Memory B cell (primary cell): ENCODE results near the gene POPDC3.
"Not testable (repeated sequence)": the region's sequence is repeated elsewhere in the genome, so short reads cannot be mapped to it uniquely, and the experiment has no call there.

ENCODE experiments used
- ATAC-seq: fragments of 150-1000 bp; cut with Tn5 transposase; 2 replicates; pipeline ENCODE4 v1.10.0; 2021; ENCODE audit warnings: low read depth, mild to moderate bottlenecking, moderate library complexity
- DNase-seq, 2 donors: peaks; one replicate each; pipeline ENCODE4 v3.0.0; 2022; ENCODE audit warnings: low spot score in 2 of 2
- H3K27ac Mint-ChIP-seq: one replicate; pipeline ENCODE4 v1.8.0; 2022; ENCODE audit warnings: mild to moderate bottlenecking, moderate library complexity, mixed read lengths
- H3K27me3 Mint-ChIP-seq: one replicate; pipeline ENCODE4 v1.8.0; 2022; ENCODE audit warnings: mixed read lengths
- H3K36me3 Mint-ChIP-seq: one replicate; pipeline ENCODE4 v1.8.0; 2022; ENCODE audit warnings: mild to moderate bottlenecking, mixed read lengths
- H3K4me1 Mint-ChIP-seq: one replicate; pipeline ENCODE4 v1.8.0; 2022; ENCODE audit warnings: mixed read lengths
- H3K4me3 Mint-ChIP-seq: one replicate; pipeline ENCODE4 v1.8.0; 2022; ENCODE audit warnings: mild to moderate bottlenecking, moderate library complexity, mixed read lengths
- H3K9me3 Mint-ChIP-seq: one replicate; pipeline ENCODE4 v1.8.0; 2022; ENCODE audit warnings: mixed read lengths

POPDC3 gene

DNA sequence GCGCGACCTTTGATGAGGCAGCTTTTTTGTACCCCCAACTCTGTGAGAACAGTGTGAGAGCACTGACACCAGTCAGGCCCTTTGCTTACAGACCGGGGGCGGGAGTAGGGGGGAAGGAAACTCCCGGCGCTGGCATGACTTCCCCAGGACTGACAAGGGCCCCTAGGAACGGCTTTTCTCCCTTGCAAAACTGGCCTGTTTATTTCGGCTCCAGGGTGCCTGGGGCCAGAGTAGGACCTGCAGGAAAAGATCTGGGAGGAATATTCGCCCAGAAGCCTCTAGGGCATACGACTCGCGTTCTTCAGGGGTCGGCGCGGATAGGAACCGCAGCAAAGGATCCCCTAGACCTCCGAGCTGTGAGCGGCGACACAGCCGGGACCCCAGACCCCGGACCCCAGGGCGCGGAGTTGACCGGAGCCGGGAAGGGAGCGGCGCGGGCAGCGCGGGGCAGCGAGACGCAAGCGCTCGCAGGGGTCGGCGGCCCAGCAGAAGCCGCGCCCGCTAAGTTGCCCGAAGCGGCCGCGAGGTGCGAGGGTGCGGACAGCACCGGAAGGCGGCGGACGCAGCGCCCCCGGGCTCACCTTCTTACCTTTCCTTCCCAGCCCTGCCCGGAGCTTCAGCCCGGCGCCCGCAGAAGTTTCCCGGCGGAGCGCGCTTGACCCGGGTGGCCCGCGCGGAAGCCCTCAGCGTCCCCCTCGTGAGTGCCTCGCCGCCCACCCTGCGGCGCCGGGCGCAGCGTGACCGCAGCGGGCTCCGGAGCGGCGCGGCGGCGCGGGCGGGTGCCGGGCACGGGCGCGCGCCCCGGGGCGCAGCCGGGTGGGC is at the start of gene POPDC3:
POPDC3 (minus strand) TSS at position 771 of the 822 bp plus-strand sequence. CDS start 18,105 bp downstream, outside the sequence.
- H3K27ac Mint-ChIP-seq, result no peak within 1 kb of the TSS
- no peaks in the 10 kb centered on the region for H3K9me3 Mint-ChIP-seq
- peak within 1 kb of the TSS; percentile 5 for H3K4me3 Mint-ChIP-seq
- DNase-seq, result peak in 1 of 2 donors; percentile 9
- peaks cover 14% of the 10 kb centered on the region for H3K27me3 Mint-ChIP-seq
- no peak for ATAC-seq
- peaks cover 2% of the 10 kb centered on the region for H3K4me1 Mint-ChIP-seq
- no peaks in the 10 kb centered on the region for H3K36me3 Mint-ChIP-seq

DNA sequence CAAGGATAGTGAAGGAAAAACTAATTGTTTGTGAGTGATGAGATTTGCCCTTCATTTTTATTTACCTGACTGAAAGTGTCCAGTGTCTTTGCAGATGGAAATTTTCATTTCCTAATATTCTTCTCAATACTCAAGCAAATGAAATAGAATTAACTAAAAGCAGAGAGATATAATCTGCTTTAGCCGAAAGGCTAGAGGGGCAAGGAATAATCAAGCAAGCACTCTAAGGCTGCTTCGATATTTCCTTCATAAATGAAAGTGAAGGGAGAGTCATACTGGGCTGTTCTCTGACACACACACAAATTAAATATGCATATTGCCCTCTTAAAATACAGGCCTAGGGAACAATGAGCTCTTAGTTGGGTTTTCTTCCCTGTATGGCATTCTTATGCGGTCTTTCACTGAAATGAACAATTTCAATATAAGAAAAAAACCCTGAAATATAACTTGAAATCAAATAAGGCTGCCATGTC is 47.5 kb upstream of the POPDC3 start:
- DNase-seq, result no peak
- H3K36me3 Mint-ChIP-seq, result no peaks in the 10 kb centered on the region
- H3K4me3 Mint-ChIP-seq, result no peak overlapping the region
- H3K27me3 Mint-ChIP-seq, result peaks cover 12% of the 10 kb centered on the region
- no peaks in the 10 kb centered on the region for H3K4me1 Mint-ChIP-seq
- H3K27ac Mint-ChIP-seq, result no peak overlapping the region
- peaks cover 6% of the 10 kb centered on the region for H3K9me3 Mint-ChIP-seq
- ATAC-seq, result no peak

- peaks cover 6% of the 10 kb centered on the region for H3K9me3 Mint-ChIP-seq
- no peak overlapping the region for H3K27ac Mint-ChIP-seq
Measured at GRCh38 chr6:105226598-105227294, 46.9 kb upstream of the POPDC3 start.

GRCh38 chr6:105223242-105223641 is 43.4 kb upstream of the POPDC3 start:
- Mint-ChIP-seq H3K4me1 (no peaks in the 10 kb centered on the region), H3K4me3 (no peak overlapping the region), H3K27ac (no peak overlapping the region), H3K36me3 (no peaks in the 10 kb centered on the region), H3K27me3 (peaks cover 5% of the 10 kb centered on the region), H3K9me3 (no peaks in the 10 kb centered on the region)
- ATAC-seq (no peak), DNase-seq (no peak)

More at GRCh38 chr6:105226598-105227294, 46.9 kb upstream of the POPDC3 start:
- H3K27me3 Mint-ChIP-seq, result peaks cover 10% of the 10 kb centered on the region
- no peaks in the 10 kb centered on the region for H3K36me3 Mint-ChIP-seq
- no peak overlapping the region for H3K4me3 Mint-ChIP-seq
- DNase-seq (no peak), ATAC-seq (no peak)
- no peaks in the 10 kb centered on the region for H3K4me1 Mint-ChIP-seq

- not testable (repeated sequence) for H3K9me3 Mint-ChIP-seq, H3K36me3 Mint-ChIP-seq, H3K27me3 Mint-ChIP-seq, ATAC-seq, DNase-seq, H3K4me3 Mint-ChIP-seq, H3K4me1 Mint-ChIP-seq, H3K27ac Mint-ChIP-seq
Measured at GRCh38 chr6:105221219-105221618, 41.4 kb upstream of the POPDC3 start.

DNA sequence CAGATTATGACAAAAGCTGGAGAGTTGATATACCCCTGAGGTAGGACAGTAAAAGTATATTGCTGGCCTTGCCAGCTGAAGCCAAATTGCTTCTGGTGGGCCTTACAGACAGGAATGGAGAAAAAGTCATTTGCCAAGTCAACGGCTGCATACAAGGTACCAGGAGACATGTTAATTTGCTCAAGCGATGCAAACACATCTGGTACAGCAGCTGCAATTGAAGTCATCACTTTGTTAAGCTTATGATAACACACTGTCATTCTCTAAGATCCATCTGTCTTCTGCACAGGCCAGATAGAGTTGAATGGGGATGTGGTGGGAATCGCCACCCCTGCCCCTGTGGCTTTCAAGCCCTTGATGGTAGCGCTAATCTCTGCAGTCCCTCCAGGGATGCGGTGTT is 40.4 kb upstream of the POPDC3 start:
- Mint-ChIP-seq H3K27ac (no peak overlapping the region), H3K27me3 (peaks cover 10% of the 10 kb centered on the region), H3K4me3 (no peak overlapping the region), H3K9me3 (no peaks in the 10 kb centered on the region), H3K36me3 (no peaks in the 10 kb centered on the region), H3K4me1 (no peaks in the 10 kb centered on the region)
- no peak for ATAC-seq
- DNase-seq, result no peak

GRCh38 chr6:105219218-105219617 is 39.4 kb upstream of the POPDC3 start:
- not testable (repeated sequence) for H3K4me3 Mint-ChIP-seq, H3K27me3 Mint-ChIP-seq, H3K36me3 Mint-ChIP-seq, DNase-seq, H3K9me3 Mint-ChIP-seq, ATAC-seq, H3K4me1 Mint-ChIP-seq, H3K27ac Mint-ChIP-seq

GRCh38 chr6:105215506-105215905 is 35.7 kb upstream of the POPDC3 start:
- no peak for ATAC-seq
- H3K4me3 Mint-ChIP-seq, result no peak overlapping the region
- no peak overlapping the region for H3K27ac Mint-ChIP-seq
- no peak for DNase-seq
- peaks cover 5% of the 10 kb centered on the region for H3K27me3 Mint-ChIP-seq
- H3K4me1 Mint-ChIP-seq, result peaks cover 5% of the 10 kb centered on the region
- no peaks in the 10 kb centered on the region for H3K9me3 Mint-ChIP-seq
- no peaks in the 10 kb centered on the region for H3K36me3 Mint-ChIP-seq

GRCh38 chr6:105214668-105215067 is 34.9 kb upstream of the POPDC3 start:
- no peaks in the 10 kb centered on the region for H3K36me3 Mint-ChIP-seq
- DNase-seq, result no peak
- ATAC-seq, result no peak
- H3K9me3 Mint-ChIP-seq, result no peaks in the 10 kb centered on the region
- peaks cover 5% of the 10 kb centered on the region for H3K4me1 Mint-ChIP-seq
- H3K4me3 Mint-ChIP-seq, result no peak overlapping the region
- H3K27ac Mint-ChIP-seq, result no peak overlapping the region
- H3K27me3 Mint-ChIP-seq, result peaks cover 5% of the 10 kb centered on the region

DNA sequence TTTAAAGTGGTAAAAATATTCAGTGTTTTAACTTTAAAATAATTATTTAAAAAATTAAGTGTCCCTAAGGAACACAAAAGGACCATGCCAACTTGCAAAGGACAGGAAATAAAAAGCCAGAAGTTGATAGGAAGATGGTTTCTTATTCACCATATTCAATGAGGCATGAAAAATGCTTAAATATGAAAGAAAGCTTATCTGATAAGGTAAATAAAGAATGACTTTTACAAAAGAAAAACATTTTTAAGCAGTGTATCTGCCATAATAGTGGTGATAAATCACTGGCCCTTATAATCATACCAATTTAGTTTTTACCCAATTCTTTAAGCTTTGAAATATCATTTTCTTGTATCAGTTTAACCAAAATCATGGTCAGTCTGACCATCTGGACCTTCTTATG is 33.5 kb upstream of the POPDC3 start:
- Mint-ChIP-seq H3K36me3 (no peaks in the 10 kb centered on the region), H3K4me1 (peaks cover 5% of the 10 kb centered on the region), H3K4me3 (no peak overlapping the region)

DNA sequence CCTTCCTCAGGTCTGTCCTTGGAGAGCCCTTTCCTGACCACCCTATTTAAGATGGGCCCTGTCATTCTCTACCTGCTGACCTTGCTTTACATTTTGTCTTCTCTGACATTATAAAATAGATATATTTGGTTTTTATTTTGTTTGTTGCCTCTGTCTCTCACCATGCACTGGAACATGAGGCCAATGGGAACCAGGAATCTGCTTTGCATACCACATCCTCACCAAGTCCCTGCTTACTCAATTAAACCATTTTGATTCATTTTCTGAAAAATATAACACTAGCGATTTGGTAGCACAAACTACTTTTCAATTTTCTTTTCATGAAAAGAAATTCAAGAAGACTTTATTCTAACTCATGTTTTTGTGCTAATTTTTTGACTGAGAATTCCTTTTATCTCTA is 32.8 kb upstream of the POPDC3 start:
- H3K4me1 Mint-ChIP-seq, result peaks cover 5% of the 10 kb centered on the region
- no peak for ATAC-seq

More for the DNA sequence above, 33.5 kb upstream of the POPDC3 start:
- Mint-ChIP-seq H3K9me3 (no peaks in the 10 kb centered on the region), H3K27ac (no peak overlapping the region), H3K27me3 (peaks cover 5% of the 10 kb centered on the region)
- ATAC-seq (no peak), DNase-seq (no peak)

DNA sequence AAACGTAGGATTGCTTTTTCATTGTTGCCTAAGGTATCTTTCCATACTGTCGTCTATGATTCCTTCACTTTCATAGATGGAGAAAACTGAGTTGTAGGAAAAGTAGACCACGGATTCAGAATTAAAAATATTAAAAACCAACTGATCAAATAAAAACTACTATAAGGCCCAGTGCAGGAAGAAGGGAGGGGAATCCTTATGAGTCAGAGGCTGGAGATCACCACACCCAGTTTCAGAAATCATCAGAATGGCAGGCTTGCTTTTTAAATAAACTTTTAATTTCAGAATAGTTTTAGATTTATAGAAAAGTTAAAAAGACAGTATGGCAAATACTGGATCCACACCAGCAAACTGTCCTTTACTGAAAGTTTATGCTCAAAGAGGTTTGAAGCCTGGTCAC is 32.0 kb upstream of the POPDC3 start:
- H3K9me3 Mint-ChIP-seq, result no peaks in the 10 kb centered on the region
- DNase-seq (no peak), ATAC-seq (no peak)
- peaks cover 5% of the 10 kb centered on the region for H3K4me1 Mint-ChIP-seq
- no peak overlapping the region for H3K4me3 Mint-ChIP-seq
- no peak overlapping the region for H3K27ac Mint-ChIP-seq
- H3K27me3 Mint-ChIP-seq, result peaks cover 3% of the 10 kb centered on the region
- H3K36me3 Mint-ChIP-seq, result no peaks in the 10 kb centered on the region

More for the DNA sequence above, 32.8 kb upstream of the POPDC3 start:
- H3K27me3 Mint-ChIP-seq, result peaks cover 3% of the 10 kb centered on the region
- no peak for DNase-seq
- no peaks in the 10 kb centered on the region for H3K9me3 Mint-ChIP-seq
- H3K4me3 Mint-ChIP-seq, result no peak overlapping the region
- H3K27ac Mint-ChIP-seq, result no peak overlapping the region
- no peaks in the 10 kb centered on the region for H3K36me3 Mint-ChIP-seq

- Mint-ChIP-seq H3K27ac (no peak overlapping the region), H3K4me3 (no peak overlapping the region), H3K36me3 (no peaks in the 10 kb centered on the region)
Measured at GRCh38 chr6:105210932-105211531, 31.2 kb upstream of the POPDC3 start.

More at GRCh38 chr6:105210932-105211531, 31.2 kb upstream of the POPDC3 start:
- H3K9me3 Mint-ChIP-seq, result no peaks in the 10 kb centered on the region
- no peak for ATAC-seq
- DNase-seq, result no peak
- peaks cover 5% of the 10 kb centered on the region for H3K4me1 Mint-ChIP-seq
- peaks cover 5% of the 10 kb centered on the region for H3K27me3 Mint-ChIP-seq
